NCI-H748 (cell line): ENCODE measurements around the gene ZNF362.
"Not testable (repeated sequence)": the region's sequence is repeated elsewhere in the genome, so short reads cannot be mapped to it uniquely, and the experiment has no call there.

Experiments
- DNase-seq: peaks from one replicate; lab custom pipeline; 2025; ENCODE audit not compliant: unreplicated experiment; lab: John Stamatoyannopoulos, UW

ZNF362 gene

GRCh38 chr1:33302325-33302724, 46.0 kb downstream of the ZNF362 start:
- DNase-seq = no peak

DNA sequence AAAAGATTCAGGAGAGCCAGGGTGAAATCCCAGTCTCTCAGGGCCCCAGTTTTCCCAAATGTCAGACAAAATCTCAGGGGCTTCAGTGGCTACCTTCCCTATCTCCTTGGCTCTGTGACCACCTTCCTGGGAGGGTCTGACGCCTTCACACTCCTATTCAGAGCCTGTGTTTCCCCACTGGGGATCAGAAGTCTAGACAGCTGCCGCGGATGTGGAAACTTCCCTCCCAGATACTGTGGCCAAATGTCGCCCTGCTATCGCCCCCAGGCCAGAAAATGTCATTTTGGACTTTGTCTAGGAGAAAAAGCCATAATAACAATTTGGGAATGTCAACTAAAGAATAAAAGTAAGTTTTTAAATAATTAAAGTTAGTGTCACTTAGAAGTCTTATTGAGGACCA, 48.7 kb downstream of the ZNF362 start:
- no peak for DNase-seq

GRCh38 chr1:33305816-33306652, 49.7 kb downstream of the ZNF362 start:
- DNase-seq = no peak

DNA sequence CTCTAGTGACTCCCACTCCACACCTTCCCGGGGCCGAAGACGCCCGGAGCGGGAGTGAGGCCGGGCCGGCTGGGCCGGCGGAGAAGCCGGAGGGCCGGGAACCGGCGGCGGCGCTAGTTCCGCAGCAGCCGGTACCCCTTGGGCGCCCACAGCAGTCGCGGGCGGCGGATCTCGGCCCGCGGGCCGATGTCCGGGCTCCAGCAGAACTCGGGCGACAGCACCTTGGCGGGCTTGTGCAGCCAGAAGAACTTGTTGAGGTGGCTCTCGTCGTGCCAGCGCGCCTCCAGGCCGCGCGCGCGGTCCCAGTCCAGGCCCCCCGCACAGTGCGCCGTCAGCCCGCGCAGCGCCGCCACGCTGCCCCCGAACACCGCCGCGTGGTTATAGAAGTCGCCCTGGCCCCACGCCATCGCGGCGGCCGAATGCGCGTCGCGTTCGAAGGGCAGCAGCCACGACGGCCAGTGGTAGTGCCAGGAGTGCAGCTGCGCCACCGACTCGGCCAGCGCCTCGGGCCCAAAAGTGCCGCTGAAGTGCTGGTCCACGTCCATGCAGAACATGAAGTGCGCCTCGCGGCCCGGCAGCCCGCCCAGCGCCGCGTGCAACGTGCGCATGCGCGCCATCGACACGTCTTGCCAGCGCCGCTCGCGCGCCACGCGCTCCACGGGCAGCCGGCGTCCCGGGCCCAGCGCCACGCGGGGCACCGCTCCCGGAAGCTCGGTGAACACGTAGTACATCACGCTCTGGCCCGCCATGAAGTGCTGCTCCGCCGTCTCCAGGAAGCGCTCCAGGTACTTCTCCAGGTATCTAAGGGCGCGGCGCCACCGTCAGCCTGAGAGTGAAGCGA, 50.6 kb downstream of the ZNF362 start:
- DNase-seq = no peak

- no peak for DNase-seq
Measured at GRCh38 chr1:33307494-33307864, 51.2 kb downstream of the ZNF362 start.

DNA sequence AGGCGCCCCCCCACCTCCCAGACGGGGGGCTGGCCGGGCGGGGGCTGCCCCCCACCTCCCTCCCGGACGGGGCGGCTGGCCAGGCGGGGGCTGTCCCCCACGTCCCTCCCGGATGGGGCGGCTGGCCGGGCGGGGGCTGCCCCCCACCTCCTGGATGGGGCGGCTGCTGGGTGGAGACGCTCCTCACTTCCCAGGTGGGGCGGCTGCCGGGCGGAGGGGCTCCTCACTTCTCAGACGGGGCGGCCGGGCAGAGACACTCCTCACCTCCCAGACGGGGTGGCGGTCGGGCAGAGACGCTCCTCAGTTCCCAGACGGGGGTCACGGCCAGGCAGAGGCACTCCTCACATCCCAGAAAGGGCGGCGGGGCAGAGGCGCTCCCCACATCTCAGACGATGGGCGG, 53.1 kb downstream of the ZNF362 start:
- not testable (repeated sequence) for DNase-seq

DNA sequence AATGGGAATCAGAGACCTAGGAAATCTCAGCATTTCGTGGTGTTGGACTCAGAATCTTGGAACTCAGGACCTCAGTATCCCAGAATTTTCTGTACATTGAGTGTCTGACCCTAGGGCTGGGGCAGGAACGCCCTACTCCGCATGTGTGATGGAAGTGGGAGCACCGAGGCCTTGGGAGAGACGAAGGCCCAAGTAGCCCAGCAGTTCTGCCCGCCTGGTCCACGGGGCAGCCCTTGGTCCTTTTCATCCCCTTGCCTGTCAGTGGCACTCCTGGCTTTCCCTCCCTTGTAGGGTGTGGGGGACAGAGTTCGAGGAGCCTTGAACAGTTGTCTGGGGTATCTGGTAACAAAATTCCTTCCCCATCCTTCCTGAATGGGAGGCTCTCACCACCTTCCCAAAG, 54.4 kb downstream of the ZNF362 start:
- DNase-seq = no peak

GRCh38 chr1:33311706-33312412, 55.6 kb downstream of the ZNF362 start:
- DNase-seq = no peak

- DNase-seq = no peak
Measured at GRCh38 chr1:33312413-33312749, 56.1 kb downstream of the ZNF362 start.

DNA sequence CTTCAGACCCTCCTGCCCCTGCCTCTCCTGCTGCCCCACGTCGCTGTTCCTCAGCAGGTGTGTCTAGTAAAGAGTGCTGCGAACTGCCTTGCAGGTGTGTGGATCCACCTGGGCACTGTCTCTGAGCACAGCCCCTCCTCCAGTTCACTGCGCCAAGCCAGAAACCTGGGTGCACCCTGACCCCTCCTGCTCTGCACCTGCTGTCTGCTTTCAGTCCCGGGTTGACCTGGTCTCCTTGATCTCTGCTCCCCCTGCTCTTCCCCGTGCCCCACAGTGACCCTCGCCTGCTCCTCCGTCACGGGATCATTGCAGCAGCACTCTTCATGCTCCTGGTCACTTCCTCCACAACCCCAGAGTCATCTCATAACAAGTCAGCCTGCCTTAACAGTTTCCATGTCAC, 58.1 kb downstream of the ZNF362 start:
- no peak for DNase-seq

DNA sequence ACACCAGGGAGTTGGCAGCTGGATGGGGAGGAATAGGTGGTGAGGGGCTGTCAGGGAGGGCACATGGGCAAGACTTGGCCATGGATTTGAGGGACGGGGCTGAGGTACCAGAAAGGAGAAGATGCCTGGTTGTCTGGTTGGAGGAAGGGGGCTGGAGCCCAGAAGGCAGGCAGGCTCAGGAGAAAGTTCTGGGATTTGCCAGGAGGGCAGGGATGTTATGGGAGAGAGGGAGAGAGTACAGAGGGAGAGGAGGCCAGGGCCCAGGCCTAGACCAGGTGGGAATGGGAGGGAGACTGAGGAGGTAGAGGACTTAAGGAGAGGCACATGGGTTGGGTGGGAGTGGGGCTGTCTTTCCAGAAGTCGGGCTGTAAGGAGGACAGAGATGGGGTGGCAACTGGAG, 60.3 kb downstream of the ZNF362 start:
- no peak for DNase-seq

GRCh38 chr1:33317354-33317753, 61.1 kb downstream of the ZNF362 start:
- DNase-seq = no peak

DNA sequence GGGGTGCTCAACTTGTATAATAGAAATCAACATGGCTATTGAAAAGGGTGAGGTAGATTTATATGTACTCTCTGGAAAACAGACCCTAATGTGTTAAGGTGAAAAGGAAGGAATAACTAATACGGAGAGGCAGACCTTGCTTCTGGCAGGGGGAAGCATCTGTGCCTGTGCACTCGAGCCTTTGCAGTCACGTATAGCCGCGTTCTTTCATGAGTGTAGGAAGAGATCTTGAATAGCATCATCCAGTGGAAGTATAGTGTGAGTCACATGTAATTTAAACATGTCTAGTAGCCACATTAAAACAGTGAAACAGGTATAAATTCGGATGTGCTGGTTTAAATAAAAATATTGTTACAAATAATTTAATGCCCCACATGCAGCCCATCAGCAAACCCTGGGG, 61.7 kb downstream of the ZNF362 start:
- no peak for DNase-seq

- no peak for DNase-seq
Measured at GRCh38 chr1:33319186-33319948, 63.1 kb downstream of the ZNF362 start.

DNA sequence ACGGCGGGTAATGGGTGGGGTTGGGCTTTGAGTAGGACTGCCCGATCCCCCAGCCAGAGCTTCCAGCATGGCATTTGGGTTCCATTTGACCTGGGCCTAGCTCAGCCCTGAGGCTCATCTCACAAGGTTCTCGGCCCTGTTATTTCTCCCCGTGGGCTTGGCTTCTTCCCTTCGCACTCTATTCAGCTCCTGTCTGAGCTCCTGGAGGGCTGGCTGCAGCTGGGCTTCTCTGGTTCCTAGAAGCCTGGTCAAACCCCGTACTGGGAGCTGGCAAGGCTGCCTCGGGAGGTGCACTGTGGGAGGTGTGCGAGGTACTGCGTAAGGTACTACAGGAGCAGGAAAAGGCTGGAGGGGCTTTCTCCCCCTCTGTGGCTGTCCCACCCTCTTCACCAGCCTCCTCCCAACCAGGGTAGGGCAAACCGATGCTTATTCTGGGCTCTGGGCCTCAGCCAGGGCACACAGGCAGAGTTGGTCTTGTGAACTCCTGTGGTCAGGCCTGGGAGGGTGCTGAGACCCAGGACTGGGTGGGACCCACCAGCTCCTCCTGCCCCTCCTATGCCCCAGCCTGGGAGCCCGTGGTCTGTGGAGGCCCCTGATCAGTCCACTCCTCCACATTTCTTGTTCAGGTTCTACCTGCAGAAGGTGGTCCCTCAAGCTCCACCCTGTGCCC, 63.8 kb downstream of the ZNF362 start:
- no peak for DNase-seq

GRCh38 chr1:33320619-33321165, 64.4 kb downstream of the ZNF362 start, which contains the start of gene A3GALT2:
Gene A3GALT2 (minus strand): TSS chr1:33321098. CDS start chr1:33321098, 0 bp downstream.
- DNase-seq = no peak

- DNase-seq = no peak
Measured at GRCh38 chr1:33321178-33321577, 64.9 kb downstream of the ZNF362 start.

DNA sequence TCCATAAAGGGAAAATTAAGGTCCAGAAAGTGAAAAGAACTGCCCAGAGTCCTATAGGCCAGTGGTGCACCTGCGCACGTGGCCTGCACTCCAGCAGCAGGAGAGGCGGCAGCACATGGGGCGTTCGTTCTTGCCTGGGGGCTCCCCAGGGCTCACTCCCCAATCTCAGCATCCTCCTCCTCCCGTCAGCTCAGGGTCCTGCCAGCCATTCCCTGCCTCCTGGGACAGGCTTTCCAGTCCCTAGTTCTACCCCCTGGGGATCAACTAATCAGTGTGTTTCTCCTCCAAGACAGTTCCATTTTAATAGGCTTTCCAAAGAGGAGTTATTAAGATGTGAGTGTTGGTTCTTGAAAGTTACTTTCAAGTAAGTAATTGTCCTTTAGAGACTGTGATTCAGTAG, 65.8 kb downstream of the ZNF362 start:
- no peak for DNase-seq

DNA sequence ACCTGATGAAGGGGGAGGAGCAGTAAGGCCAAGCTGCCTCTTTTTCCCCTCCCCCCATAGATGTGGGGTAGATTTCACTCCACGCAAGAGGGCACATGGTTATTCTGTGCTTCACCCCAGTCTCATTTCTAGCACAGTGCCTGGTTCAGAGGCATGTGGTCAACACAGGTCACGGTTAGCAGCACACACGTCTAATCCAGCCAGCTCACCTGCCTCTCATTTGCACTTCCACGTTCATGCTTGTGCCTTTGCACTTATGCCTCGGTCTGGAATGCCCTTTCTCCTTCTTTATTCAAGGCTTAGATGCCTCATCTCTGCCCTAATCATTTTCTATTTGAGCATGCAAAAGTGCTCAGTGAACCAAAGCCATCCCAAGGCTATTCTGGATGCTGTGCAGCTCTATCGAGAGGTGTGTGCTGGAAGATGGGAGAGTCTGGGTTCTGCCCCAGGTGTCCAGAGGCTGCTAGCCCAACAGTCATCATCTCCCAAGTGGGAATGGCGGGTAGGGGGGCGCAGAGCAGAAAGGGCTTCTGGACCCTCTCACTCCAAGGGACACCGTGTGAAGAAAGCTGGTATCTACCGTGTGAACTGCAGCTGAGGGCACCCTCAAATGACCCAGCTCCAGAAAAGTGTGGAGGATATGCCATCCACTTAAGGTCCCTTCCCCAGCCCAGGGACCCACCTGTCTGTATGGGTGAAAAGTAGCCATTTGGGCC, 66.7 kb downstream of the ZNF362 start:
- no peak for DNase-seq
